GM12875 (cell line): Measurements from ENCODE around the gene MRPL44.

Experiments used
- H3K4me3 ChIP-seq: one replicate; pipeline ENCODE4 v1.5.1; 2011; ENCODE audit warnings: low read depth, low read length, control low read depth
- TF ChIP-seq, protein P1 (sequence below): IDR thresholded peaks from 2 replicates; pipeline ENCODE4 v1.5.1; 2011; ENCODE audit warnings: low read depth, mild to moderate bottlenecking, control low read depth, inconsistent platforms, low read length, moderate library complexity, borderline replicate concordance; ENCODE audit not compliant: insufficient read depth

Gene MRPL44

DNA sequence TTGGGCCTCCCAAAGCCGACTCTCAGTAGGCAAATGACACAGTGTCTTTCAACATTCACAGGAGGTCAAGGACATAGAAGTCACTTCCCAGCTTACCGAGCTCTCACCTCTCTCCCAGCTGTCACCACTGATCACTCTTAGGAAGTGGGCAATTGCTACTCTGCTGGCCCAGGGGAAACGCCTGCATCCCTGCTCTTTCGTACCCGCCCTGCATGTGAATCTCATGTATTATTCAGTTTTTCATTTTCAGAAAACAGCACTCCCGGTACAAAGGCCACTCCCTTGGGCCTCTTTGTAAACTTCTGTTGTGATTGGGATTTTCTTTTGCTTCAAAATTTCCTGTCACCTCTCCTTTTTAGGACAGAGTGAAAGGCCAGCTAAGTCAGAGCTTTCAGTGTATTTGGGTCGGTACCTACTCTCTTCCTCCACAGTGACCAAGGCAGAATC, 15.4 kb downstream of the MRPL44 start:
- TF ChIP-seq, protein P1, sequence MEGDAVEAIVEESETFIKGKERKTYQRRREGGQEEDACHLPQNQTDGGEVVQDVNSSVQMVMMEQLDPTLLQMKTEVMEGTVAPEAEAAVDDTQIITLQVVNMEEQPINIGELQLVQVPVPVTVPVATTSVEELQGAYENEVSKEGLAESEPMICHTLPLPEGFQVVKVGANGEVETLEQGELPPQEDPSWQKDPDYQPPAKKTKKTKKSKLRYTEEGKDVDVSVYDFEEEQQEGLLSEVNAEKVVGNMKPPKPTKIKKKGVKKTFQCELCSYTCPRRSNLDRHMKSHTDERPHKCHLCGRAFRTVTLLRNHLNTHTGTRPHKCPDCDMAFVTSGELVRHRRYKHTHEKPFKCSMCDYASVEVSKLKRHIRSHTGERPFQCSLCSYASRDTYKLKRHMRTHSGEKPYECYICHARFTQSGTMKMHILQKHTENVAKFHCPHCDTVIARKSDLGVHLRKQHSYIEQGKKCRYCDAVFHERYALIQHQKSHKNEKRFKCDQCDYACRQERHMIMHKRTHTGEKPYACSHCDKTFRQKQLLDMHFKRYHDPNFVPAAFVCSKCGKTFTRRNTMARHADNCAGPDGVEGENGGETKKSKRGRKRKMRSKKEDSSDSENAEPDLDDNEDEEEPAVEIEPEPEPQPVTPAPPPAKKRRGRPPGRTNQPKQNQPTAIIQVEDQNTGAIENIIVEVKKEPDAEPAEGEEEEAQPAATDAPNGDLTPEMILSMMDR, result no peak
- H3K4me3 ChIP-seq, result no peak overlapping the region

DNA sequence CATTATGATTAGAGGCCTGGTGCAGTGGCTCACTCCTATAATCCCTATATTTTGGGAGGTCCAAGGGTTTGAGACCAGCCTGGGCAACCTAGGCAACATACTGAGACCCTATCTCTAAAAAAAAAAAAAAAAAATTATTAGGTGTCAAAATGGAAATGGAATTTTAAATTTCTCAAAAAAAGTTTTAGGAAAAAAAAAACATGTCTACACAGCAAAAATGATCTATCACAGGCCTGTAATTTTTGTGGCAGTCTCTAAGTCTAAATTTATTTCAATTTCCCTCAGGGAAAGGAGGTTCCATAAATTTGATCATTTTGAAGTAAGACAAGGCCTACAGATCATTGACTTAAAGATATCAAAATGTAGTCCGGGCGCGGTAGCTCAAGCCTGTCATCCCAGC, 16.3 kb downstream of the MRPL44 start:
- TF ChIP-seq, protein P1, result no peak
- H3K4me3 ChIP-seq, result no peak overlapping the region

DNA sequence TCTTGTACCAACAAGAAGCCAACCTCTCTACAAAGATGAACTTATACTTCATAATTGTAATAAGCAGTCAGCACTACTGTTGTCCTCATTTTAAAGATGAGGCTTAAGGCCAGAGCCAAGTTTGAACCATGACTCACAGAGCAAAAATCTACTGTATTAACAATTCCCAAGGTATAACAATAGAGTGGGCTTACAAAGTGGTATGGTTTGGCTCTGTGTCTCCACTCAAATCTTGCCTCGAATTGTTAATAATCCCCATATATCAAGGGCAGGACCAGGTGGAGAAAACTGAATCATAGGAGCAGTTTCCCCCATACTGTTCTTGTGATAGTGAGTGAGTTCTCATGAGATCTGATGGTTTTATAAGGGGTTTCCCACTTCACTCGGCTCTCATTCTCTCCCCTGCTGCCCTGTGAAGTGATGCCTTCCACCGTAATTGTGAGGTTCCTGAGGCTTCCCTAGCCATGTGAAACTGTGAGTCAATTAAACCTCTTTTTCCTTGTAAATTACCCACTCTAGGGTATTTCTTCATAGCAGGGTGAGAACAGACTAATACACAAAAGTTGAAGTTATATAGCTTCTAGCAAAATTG, 19.5 kb downstream of the MRPL44 start:
- H3K4me3 ChIP-seq, result no peak overlapping the region
- TF ChIP-seq, protein P1, result no peak

DNA sequence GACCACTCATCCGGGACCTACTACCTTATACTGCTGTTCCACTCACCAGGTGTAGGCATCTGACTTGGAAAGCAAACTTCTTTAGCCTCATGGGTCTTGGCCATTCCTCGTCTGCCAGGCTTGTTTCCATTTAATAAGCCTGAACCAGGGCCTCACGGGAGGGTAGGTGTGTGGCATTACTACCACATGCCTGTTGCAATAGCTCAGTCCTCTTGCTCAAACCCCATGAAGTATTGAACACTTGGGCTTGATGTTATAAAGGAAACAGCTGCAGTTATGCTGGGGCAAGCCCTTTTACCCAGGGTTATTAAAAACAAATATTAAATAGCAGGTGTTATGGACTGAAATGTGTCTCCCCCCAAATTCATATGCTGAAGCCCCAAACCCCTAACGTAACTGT, 21.2 kb downstream of the MRPL44 start:
- H3K4me3 ChIP-seq, result no peak overlapping the region
- TF ChIP-seq, protein P1, result no peak

DNA sequence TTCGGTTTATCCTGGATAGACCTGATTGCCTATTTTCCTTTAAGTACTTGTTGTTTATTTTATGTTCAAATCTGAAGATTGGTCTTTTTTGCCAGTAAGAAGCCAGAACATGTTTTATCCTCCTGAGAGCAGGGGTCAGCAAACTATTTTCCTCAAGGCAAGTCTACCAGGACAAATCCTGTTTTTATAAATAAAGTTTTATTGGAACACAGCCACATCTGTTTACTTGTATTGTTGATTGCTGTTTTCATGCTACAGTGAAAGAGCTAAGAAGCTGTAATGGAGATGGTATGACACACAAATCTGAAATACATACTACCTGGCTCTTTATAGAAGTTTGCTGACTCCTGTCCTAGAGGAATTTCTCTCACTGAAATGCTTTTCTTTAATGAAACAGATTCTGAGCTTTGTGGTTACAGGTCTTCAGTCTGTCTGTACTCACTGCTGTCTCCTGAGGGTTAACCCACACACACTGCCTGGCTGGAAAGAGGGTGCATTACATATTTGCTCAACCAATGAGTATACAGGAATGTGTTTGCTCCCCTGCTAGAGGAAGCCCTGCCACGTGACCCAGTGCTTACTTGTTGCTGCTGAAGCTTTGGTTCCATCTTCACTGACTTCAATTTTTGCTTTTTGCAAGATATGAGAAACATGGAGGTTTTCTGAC, 22.6 kb downstream of the MRPL44 start:
- H3K4me3 ChIP-seq, result no peak overlapping the region
- TF ChIP-seq, protein P1, result no peak

DNA sequence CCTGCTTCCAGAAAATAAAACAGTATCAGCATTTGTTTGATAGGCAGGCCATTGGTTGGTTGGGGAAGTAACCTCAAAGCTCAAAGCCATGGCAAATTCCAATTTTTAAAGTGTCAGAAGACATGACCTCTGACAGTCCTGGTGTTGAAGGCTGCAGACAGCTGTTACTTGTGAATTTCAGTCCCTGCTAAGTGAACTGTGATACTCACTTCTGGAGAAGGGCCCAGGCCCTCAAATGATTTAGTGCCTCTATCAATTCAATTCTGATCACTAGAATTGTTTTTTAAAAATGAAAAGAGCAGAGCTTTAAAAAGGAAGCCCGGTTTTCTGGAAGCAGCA, 23.1 kb downstream of the MRPL44 start:
- no peak overlapping the region for H3K4me3 ChIP-seq
- TF ChIP-seq, protein P1, result no peak

DNA sequence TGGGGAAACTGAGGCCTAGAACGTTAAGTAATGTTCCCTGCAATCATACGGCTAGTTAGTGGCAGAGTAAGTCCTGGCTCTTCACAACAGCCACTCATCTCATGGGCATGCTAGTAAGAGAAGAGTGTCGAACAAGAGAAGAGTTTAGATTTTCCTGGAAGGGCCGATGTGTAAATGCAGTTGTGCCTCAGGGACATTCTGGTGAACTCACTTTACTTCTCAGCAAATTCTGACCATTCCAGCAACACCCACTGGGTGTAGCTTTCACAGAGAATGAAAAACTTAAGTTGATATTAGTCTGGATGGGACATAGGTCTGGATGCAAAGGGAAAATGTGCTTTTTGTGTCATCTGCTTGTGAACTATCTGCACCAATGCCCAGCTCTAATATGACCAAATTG, 23.5 kb downstream of the MRPL44 start:
- H3K4me3 ChIP-seq, result no peak overlapping the region
- TF ChIP-seq, protein P1, result no peak
